Measurements from ENCODE around the gene SLC6A13.

SLC6A13 gene

DNA sequence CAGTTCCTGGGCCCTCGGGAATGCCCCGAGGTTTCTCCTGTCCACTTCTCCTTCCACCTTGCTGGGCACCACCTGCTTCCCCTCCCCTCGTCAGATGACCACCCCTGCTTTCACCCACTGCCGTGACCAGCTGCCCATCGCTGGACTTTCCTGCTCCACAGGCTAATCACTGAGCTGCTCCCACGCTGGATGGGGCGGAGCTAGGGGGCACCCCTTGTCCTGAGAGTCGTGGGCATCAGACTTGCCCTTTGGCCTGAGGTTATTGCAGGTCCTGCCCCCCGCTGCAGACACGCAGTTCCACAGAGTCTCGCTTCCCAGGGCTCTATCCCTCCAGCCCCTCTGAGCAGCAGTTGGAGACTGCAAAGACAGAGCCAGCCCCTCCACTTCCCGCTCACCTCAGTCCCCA is 49.1 kb downstream of the SLC6A13 start:
- DNase-seq: no peak

- peak; percentile 61 for DNase-seq
Observed at GRCh38 chr12:212715-213526, 49.7 kb downstream of the SLC6A13 start.

DNA sequence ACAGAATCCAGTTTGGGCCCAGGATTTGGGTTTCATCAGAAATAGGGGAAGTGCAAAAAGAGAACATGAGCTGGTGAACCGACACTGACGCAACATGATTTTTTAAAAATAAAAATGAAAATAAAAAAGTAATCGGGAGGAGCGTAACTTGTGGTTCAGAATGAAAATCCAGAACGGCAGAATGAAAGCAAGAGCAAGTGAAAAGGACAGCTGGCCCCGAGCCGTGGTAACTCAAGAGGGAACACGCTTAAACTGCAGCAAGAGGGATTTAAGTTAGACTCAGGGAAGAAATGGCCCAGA is 50.3 kb downstream of the SLC6A13 start:
- no peak for DNase-seq

DNA sequence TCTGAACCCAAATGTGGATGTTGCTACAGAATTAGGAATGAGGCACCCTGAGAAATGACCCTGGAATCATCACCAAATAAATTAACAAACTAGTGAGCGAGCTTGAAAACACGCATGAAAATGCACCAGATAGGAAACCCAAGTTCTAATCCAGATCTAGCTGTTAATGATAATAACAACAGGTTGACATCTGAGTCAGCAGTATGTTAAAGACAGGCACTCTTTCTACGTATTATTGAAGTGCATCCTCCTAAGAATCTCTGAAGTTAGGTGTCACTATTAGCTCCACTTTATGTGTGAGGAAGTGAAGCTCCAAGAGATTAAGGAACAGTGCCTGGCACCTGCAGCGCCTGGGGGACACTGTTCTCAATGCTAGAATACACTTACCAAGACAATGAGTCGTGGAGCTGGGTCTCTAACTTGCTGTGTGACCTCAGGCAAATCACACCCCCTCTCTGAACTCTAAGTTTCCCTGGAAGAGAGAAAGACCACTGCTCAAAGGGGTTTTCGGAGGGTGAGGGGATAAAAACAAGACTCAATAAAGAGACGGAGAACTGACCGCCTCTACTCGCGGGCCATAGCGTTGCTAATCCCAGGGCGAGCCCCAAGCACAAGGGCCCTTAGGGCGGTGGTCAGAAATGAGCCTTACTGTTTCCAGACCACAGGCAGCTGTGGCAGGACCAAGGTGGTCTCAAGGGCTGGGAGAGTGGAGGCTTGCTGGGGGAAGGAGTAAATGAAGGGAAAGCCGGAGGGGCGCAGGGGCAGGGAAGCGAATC is 50.8 kb downstream of the SLC6A13 start:
- DNase-seq: no peak

GRCh38 chr12:211142-211465 is 51.5 kb downstream of the SLC6A13 start:
- no peak for DNase-seq

GRCh38 chr12:210277-211141 is 52.1 kb downstream of the SLC6A13 start:
- no peak for DNase-seq

DNA sequence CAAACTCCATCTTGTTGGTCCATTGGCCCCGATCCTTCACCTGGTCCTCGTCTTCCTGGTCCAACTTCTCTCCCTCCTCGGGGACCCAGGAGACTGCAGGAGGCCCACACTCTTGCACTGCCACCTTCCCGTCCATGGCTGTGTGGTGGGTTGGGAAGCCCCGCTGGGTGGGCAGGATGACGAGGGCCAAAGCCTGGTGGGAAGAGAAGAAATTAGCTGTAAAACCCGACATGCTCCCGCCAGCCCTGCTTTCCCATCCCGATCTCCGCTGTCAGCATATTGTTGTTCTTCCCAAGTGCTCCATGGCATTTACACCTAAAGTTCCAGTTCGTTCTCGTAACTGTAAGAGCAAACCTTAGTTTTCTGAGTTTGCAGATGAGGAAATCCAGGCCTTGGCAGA is 52.8 kb downstream of the SLC6A13 start:
- DNase-seq: no peak

DNA sequence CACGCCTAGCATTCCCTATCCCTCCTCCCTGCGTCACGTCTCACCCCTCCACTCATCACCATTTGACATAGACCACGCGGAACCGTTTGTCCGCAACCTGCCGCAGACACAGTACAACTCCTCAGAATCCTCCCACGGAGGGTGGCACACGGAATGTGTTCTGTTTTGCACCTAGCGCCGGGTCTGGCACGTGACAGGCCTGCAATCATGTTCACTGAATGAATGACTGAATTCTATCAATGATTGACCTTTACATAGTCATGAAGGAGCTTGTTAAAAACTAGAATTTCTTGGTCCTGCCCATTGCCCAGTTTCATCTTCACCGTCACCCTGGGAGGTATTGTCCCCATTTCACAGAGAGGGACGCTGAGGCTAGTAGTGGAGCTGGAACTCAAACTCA is 53.4 kb downstream of the SLC6A13 start:
- DNase-seq: no peak

DNA sequence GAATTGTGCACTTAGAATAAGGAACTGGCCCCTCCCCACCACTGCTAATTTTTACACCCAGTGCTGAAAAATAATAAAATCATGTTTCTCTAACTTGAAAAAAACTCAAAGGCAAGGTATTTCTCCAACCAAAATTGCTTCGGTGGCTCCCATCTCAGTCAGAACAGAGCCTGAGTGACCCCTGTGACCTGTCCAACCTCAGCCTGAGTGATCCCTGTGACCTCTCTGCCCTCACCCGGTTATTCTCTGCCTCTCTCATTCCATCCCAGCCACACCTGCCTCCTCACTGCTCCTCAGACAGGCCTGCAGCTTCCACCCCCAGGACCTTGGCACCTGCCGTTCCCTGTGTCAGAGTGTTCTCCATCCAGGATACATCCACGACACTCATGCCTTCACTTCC is 53.8 kb downstream of the SLC6A13 start:
- no peak for DNase-seq

DNA sequence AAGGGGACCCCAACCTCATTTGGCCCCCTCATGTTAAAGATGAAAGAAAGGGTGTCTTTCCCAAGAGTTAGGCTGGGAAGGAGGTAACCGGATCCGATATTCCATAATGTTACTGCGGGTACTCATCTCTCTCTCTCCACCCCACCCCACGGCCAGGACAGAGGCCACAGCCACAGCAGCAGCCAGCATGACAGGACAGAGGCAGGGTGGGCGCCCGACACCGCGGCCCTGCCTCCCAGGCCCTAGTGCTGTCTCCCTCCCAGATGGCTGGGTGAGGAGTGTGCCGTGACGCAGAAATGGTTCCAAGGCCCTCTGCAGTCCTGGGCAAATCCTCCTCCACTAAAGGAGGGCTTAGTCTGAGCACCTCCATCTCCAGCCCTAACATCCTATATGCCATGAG is 54.8 kb downstream of the SLC6A13 start:
- no peak for DNase-seq

- DNase-seq: no peak
Observed at GRCh38 chr12:206746-207440, 55.7 kb downstream of the SLC6A13 start.

GRCh38 chr12:205026-205425 is 57.6 kb downstream of the SLC6A13 start:
- DNase-seq: no peak

- DNase-seq: no peak
Observed at GRCh38 chr12:204261-204678, 58.4 kb downstream of the SLC6A13 start.

DNA sequence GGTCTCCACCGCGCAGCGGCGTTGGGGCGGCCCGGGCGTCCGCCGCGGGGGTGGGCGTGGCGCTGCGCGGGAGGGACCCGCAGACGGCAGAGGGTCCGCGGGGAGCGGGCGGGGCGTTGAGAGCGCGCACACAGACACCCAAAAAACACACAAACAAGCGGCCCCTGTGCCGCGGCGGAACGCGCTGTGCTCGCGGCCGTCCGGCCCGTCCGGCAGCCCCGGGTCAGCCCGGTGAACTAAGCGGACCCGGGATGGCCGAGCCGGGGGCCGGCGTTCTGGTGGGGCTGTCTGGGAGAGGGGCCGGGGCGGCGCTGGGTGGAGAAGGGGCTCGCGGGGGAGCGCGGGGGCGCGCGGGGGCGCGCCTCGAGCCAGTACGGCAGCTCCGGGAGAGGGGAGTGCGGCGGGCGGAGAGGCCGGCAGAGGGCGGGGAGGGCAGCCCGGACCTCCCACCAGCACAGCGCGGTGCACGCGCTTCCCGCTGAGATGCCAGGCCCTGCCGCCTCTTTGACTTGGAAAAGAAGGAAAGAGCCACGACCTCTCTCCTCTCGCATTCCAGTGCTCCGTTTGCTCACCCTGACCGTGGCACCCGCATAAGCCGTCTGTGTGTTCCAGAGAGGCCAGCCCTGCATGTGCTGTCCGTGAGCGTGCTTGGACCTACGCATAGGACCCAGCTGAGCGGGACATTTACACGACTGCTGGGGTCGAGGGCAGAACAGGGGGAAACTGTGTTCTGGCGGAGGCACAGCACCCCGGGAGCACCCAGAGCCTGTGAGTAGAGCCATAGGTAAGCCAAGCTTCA is 59.0 kb downstream of the SLC6A13 start:
- peak; percentile 80 for DNase-seq

DNA sequence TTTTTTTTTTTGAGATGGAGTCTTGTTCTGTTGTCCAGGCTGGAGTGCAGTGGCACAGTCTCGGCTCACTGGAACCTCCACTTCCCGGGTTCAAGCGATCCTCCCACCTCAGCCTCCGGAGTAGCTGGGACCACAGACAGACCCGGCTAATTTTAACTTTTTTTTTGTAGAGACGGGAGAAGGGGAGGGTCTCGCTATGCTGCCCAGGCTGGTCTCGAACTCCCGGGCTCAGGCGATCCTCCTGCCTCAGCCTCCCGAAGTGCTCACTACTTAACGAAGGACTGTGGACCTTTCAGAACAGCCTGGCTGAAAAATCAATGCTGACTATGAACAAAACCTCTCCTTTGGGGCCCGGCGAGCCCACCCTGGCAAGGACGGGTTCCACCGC is 59.6 kb downstream of the SLC6A13 start:
- DNase-seq: no peak

DNA sequence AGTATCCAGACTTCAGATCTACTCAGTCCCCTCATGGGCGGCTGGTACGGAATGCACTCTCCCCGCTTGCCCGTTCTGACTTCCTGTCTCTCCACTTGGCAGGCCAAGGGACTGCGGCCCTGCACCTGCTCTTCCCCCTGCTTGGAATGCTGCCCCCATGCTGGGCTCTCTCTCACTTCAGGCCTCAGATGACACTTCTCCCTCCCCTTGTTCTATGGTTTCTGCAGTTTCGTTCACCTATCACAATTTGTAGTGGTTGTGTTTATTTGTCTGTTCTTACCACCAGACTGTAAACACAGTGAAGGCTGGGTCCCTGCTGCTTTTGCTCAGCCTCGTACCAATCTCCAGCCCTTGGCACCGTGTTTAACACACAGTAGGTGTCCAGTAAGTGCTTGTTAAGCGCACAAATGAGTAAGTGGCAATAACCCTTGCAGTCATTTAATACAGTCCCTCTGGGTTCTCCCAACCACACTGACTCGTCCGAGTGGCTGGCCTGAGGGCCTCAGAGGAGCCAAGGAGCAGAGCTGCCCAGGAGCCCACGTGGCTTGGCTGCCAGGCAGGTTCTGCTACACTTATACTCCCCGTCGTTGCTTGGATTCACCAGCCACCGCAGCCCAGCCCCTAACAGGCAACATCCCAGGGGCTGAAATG is 60.4 kb downstream of the SLC6A13 start:
- DNase-seq: peak; percentile 76

GRCh38 chr12:201361-201760 is 61.3 kb downstream of the SLC6A13 start:
- no peak for DNase-seq

DNA sequence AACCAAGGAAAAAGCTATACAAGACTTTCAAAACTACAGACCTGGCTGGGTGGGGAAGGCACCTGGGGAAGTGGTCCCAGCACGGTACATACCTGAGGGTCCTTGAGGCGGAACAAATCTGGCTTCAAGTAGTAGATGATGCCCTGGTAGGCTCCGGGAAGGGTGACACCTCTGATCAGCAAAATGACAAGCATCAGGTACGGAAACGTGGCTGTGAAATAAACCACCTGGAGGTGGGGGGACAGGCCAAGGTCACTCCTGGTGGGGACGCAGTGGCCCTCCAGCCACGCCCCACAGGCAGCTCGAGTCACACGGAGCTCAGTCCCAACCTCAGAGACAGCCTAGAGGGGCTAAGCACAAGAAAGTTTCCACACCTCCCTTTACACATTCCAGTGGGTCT is 63.9 kb downstream of the SLC6A13 start:
- DNase-seq: no peak

DNA sequence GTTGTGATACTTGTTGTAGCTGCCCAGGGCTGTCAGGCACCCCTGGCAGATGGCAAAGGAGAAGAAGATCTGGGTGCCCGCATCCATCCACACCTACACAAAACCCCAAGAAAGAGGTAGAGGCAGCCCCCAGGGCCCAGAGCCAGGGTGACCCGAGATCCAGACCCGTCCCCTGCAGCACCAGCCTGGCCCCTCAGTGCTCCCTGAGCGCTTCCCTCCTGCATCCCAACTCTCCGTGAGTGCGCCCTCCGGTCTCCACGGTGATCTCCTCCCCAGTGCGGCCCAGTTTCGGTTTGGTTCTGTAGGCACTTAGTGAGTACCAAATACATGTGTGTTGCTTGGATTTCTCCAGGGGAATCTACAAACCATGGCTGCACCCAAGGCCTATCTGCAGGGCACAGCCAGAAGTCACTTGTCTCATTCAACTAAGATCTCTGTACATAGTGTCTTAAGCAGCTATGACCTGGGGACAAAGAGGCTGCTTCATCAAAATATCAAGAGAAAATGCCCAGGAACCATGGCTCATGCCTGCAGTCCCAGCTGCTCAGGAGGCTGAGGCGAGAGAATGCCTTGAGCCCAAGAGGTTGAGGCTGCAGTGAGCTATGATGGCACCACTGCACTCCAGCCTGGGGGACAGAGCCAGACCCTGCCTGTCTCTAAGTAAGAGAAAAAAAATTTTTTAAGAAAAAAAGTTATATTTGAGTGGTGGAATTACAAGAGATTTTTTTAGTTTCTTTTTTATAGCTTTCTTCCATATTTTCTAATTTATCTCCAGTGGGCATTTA is 64.5 kb downstream of the SLC6A13 start:
- DNase-seq: no peak

DNA sequence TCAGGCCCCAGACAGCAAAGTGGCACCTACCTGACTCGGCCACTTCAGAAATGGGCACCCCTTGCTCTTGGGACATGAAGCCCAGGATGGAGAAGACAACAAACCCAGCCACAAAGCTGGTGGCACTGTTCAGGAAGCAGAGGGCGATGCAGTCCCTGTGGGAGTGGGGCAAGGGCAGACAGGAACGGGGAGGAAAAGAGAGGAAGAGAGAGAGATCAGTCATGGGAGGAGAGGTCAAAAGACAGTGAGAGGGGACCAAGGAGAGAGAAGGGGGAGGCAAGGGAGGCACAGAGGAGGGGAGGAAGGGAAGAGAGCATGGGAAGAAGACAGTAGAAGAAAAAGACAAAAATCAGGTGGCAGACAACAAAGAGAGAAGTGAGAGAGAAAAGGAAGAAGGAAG is 65.3 kb downstream of the SLC6A13 start:
- no peak for DNase-seq

DNA sequence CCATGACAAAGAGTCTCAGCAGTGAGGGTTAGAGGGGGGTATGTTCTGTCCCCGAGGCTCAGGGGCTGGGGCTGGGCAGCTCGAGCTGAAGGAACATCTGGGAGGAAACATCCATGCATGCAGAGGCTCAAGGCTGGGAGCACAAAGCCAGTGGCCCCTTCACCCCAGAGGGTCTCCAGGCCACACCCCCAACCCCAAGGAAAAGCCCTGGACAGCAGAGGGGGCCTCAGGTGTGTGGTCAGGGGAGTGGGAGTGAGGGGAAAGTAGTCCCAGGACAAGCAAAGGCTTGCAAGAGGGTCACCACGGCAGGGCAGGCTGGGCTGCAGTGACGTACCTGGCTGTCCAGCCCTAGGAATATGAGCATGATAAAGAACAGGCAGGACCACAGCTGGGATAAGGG is 66.2 kb downstream of the SLC6A13 start:
- no peak for DNase-seq

Measured in DMS53 (cell line).